OCI-LY7 (cell line): ENCODE measurements around the gene TCFL5. TPM values are rescaled to one million over a fixed set of nuclear protein-coding genes. Genes with fewer than 3 reads are reported as not detected.

ENCODE experiments used
- BruUV-seq: library from RNA; stranded (reverse); fragments of 400-500 nt; replicated peaks from 2 replicates; lab custom pipeline; 2021; lab: Mats Ljungman, UMichigan
- CTCF ChIA-PET: fragments of 300-600 bp; sonication (Branson Sonifier 250); formaldehyde crosslinking; loops from one replicate; lab custom pipeline; 2022; ENCODE audit warnings: antibody characterized with exemption; ENCODE audit not compliant: unreplicated experiment; lab: Charles Lee
- POLR2A ChIA-PET: fragments of 300-600 bp; sonication (Branson Sonifier 250); formaldehyde crosslinking; loops from one replicate; lab custom pipeline; 2022; ENCODE audit warnings: antibody characterized with exemption; lab: Charles Lee
- DNase-seq: peaks from one replicate; pipeline ENCODE4 v3.0.0-alpha.2; 2015; ENCODE audit warnings: low spot score
- H2AFZ ChIP-seq: fragments of 200-600 bp; sonication (generic), shearing (Covaris generic); 2 replicates; pipeline ENCODE4 v1.6.1; 2014; ENCODE audit warnings: mild to moderate bottlenecking, antibody characterized with exemption, low read length, moderate library complexity
- H3K27ac ChIP-seq: fragments of 200-600 bp; sonication (generic); 2 replicates; pipeline ENCODE4 v1.5.1; 2014; ENCODE audit warnings: mixed run types, low read depth, mild to moderate bottlenecking, moderate library complexity, low read length, inconsistent platforms; ENCODE audit not compliant: poor library complexity, severe bottlenecking
- H3K36me3 ChIP-seq: fragments of 200-600 bp; sonication (generic); 2 replicates; pipeline ENCODE4 v1.6.1; 2014; ENCODE audit warnings: mild to moderate bottlenecking, antibody characterized with exemption, low read length, moderate library complexity, mixed read lengths; ENCODE audit not compliant: insufficient read depth
- H3K4me1 ChIP-seq: fragments of 200-600 bp; sonication (generic); 2 replicates; pipeline ENCODE4 v1.5.1; 2014; ENCODE audit warnings: mild to moderate bottlenecking, low read length; ENCODE audit not compliant: insufficient read depth, poor library complexity, severe bottlenecking
- H3K4me2 ChIP-seq: fragments of 200-600 bp; sonication (generic); 2 replicates; pipeline ENCODE4 v1.6.1; 2014; ENCODE audit warnings: mild to moderate bottlenecking, low read length
- H3K4me3 ChIP-seq: fragments of 200-600 bp; sonication (generic); 2 replicates; pipeline ENCODE4 v1.5.1; 2014; ENCODE audit warnings: mild to moderate bottlenecking, low read depth, low read length; ENCODE audit not compliant: poor library complexity, severe bottlenecking
- H3K79me2 ChIP-seq: fragments of 200-600 bp; sonication (generic); 2 replicates; pipeline ENCODE4 v1.6.1; 2016; ENCODE audit warnings: low read depth, mild to moderate bottlenecking, low read length, moderate library complexity, mixed read lengths; ENCODE audit not compliant: insufficient read depth
- H3K9me2 ChIP-seq: fragments of 200-600 bp; sonication (generic); 2 replicates; pipeline ENCODE4 v1.6.1; 2016; ENCODE audit warnings: mild to moderate bottlenecking, low read length, mixed read lengths; ENCODE audit not compliant: insufficient read depth
- H3K9me3 ChIP-seq: fragments of 200-600 bp; sonication (generic); 2 replicates; pipeline ENCODE4 v1.6.1; 2014; ENCODE audit warnings: mild to moderate bottlenecking, mixed run types, low read length, mixed read lengths
- H4K20me1 ChIP-seq: fragments of 200-600 bp; sonication (generic); 2 replicates; pipeline ENCODE4 v1.6.1; 2014; ENCODE audit warnings: mild to moderate bottlenecking, antibody characterized with exemption, low read length, moderate library complexity, mixed read lengths; ENCODE audit not compliant: insufficient read depth
- EZH2phosphoT487 ChIP-seq: fragments of 200-600 bp; sonication (generic); IDR thresholded peaks from 2 replicates; pipeline ENCODE4 v1.6.1; 2018; ENCODE audit warnings: low read depth, borderline replicate concordance, mild to moderate bottlenecking, mixed run types, antibody characterized with exemption, low read length, moderate library complexity, mixed read lengths
- intact Hi-C: fragments of 100-400 bp; cut with micrococcal nuclease; formaldehyde crosslinking; loops from one replicate; pipeline ENCODE4 v1.10.0; 2022; ENCODE audit not compliant: unreplicated experiment
- total RNA-seq, 2 experiments: library from RNA; depleted of rRNA in 1 of 2; stranded (reverse); fragments of >200 nt in 1 of 2; shearing (Covaris generic) in 1 of 2; gene quantifications; 2 replicates each; pipeline ENCODE4 v1.2.3, GENCODE V29; 2014 to 2022
- TF ChIP-seq, protein P1 (sequence below): fragments of 200-600 bp; sonication (generic); conservative IDR thresholded peaks from 2 replicates; pipeline ENCODE4 v1.5.1; 2014; ENCODE audit warnings: mild to moderate bottlenecking, antibody characterized with exemption, low read length, moderate library complexity, mixed read lengths

Gene TCFL5
- total RNA-seq, 2 experiments from 2014 or later, result 8.7 to 9.5 TPM

DNA sequence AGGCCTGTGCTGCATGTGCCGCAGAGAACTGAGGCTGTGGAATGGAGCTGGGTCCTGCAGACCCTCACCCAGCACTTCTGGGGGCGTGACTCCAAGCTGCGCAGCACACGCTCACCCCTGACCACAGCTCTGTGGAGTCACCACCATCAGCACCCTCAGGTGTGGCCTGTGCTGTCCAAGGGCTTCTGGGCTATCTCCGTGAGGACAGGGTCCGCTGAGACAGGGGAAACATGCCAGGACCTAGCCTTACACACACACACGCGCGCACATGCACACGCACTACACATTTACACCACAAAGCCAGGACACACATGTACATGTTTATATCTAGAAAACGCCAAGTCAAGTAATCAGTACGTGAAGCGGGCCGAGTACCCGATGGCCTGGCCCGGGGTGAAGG, 26.8 kb upstream of the TCFL5 start:
- H3K4me3 ChIP-seq, result no peak overlapping the region
- H4K20me1 ChIP-seq, result no peaks in the 10 kb centered on the region
- BruUV-seq, result no TSS peak
- POLR2A ChIA-PET, result no interaction called here
- TF ChIP-seq EZH2phosphoT487, result no peak
- TF ChIP-seq, protein P1, sequence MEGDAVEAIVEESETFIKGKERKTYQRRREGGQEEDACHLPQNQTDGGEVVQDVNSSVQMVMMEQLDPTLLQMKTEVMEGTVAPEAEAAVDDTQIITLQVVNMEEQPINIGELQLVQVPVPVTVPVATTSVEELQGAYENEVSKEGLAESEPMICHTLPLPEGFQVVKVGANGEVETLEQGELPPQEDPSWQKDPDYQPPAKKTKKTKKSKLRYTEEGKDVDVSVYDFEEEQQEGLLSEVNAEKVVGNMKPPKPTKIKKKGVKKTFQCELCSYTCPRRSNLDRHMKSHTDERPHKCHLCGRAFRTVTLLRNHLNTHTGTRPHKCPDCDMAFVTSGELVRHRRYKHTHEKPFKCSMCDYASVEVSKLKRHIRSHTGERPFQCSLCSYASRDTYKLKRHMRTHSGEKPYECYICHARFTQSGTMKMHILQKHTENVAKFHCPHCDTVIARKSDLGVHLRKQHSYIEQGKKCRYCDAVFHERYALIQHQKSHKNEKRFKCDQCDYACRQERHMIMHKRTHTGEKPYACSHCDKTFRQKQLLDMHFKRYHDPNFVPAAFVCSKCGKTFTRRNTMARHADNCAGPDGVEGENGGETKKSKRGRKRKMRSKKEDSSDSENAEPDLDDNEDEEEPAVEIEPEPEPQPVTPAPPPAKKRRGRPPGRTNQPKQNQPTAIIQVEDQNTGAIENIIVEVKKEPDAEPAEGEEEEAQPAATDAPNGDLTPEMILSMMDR, result no peak
- peaks cover 85% of the 10 kb centered on the region for H3K36me3 ChIP-seq
- no peaks in the 10 kb centered on the region for H3K9me3 ChIP-seq
- no peak overlapping the region for H3K27ac ChIP-seq
- H3K9me2 ChIP-seq, result no peaks in the 10 kb centered on the region
- H3K4me2 ChIP-seq, result no peak overlapping the region
- no peaks in the 10 kb centered on the region for H3K79me2 ChIP-seq
- CTCF ChIA-PET, result no interaction called here
- intact Hi-C loops, result no loop called here
- no peak overlapping the region for H2AFZ ChIP-seq
- no peak for DNase-seq
- H3K4me1 ChIP-seq, result no peaks in the 10 kb centered on the region

DNA sequence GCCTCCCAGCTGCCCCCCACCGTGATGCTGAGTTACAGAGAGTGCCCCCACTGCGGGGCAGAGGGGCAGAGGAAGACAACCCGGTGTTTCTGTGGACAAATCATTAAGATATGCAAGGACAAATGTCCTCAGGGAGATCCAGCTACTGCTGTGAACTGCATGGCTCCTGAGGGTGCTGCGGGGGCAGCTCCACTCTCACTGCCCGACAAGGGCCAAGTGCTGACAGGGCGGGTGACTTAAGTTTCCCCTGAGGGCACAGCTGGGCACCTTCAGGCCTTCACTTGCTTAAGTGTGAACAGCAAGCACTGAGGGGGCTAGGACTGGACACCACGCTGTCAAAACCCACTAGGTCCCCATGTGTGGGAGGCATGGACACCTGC, 26.2 kb upstream of the TCFL5 start:
- CTCF ChIA-PET, result interaction anchor here (1.2 kb wide), 1 partner anchor 15 kb away, joined by 3 read pairs; no protein-coding TSS in a partner anchor
- H3K9me2 ChIP-seq, result no peaks in the 10 kb centered on the region
- no peaks in the 10 kb centered on the region for H4K20me1 ChIP-seq
- H2AFZ ChIP-seq, result no peak overlapping the region
- DNase-seq, result no peak
- BruUV-seq, result no TSS peak
- POLR2A ChIA-PET, result interaction anchor here (1.0 kb wide), 1 partner anchor 20 kb away, joined by 3 read pairs; no protein-coding TSS in a partner anchor
- no peaks in the 10 kb centered on the region for H3K4me1 ChIP-seq
- peaks cover 80% of the 10 kb centered on the region for H3K36me3 ChIP-seq
- no peak overlapping the region for H3K4me3 ChIP-seq
- H3K4me2 ChIP-seq, result no peak overlapping the region
- TF ChIP-seq, protein P1, result no peak
- TF ChIP-seq EZH2phosphoT487, result no peak
- H3K27ac ChIP-seq, result no peak overlapping the region
- intact Hi-C loops, result no loop called here
- no peaks in the 10 kb centered on the region for H3K79me2 ChIP-seq
- H3K9me3 ChIP-seq, result no peaks in the 10 kb centered on the region

DNA sequence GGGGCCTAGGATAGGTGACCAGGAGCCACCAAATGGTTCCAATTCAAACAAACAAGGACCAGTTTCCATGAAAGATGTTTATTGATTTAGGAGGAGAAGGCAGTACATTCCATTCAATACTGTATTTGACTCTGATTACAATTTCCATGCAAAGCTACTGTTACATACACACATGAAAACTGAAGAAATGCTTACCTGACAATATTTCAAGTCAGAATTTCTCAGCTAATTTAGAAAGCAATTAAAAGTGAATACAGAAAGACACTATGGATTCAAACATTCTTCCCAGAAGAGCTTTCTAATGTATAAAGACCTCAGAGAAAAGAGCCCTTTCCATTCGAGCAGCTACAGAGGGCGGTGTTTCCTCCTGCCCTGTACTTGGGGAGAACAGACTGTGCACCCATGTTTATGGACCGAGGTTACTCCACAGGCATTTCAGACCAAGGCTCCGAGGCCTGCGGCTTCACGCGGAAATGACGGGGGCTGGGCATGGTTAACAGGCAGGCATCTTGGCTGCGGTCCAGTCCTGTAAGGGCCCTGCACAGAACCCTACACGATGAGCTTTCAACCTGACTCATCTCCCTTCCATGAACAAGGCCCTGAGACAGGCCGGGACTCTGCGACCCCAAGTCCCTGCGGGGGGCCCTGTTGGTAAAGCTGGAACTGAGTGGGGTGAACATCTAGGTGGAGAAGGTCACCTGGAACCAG, 25.7 kb upstream of the TCFL5 start:
- no peaks in the 10 kb centered on the region for H3K9me2 ChIP-seq
- H3K4me1 ChIP-seq, result no peaks in the 10 kb centered on the region
- BruUV-seq, result no TSS peak
- TF ChIP-seq, protein P1, result no peak
- TF ChIP-seq EZH2phosphoT487, result no peak
- no peaks in the 10 kb centered on the region for H3K79me2 ChIP-seq
- no peak for DNase-seq
- ChIA-PET POLR2A (interaction anchor here (1.0 kb wide), 1 partner anchor 20 kb away, joined by 3 read pairs; no protein-coding TSS in a partner anchor), CTCF (interaction anchor here (1.2 kb wide), 1 partner anchor 15 kb away, joined by 3 read pairs; no protein-coding TSS in a partner anchor)
- intact Hi-C loops, result no loop called here
- peaks cover 75% of the 10 kb centered on the region for H3K36me3 ChIP-seq
- no peak overlapping the region for H3K4me2 ChIP-seq
- H2AFZ ChIP-seq, result no peak overlapping the region
- no peak overlapping the region for H3K4me3 ChIP-seq
- H3K27ac ChIP-seq, result no peak overlapping the region
- H4K20me1 ChIP-seq, result no peaks in the 10 kb centered on the region
- no peaks in the 10 kb centered on the region for H3K9me3 ChIP-seq
